CD4-positive, alpha-beta T cell treated with Interleukin-1 beta for 1 hour (primary cell): ENCODE data around the gene DNM1L.
A peak's percentile ranks its signal among the peaks of the same experiment; 100 is the strongest.

Experiments used
- DNase-seq, 2 donors: peaks; one replicate each; pipeline ENCODE4 v3.0.0-alpha.2; 2020 to 2022

DNM1L gene

DNA sequence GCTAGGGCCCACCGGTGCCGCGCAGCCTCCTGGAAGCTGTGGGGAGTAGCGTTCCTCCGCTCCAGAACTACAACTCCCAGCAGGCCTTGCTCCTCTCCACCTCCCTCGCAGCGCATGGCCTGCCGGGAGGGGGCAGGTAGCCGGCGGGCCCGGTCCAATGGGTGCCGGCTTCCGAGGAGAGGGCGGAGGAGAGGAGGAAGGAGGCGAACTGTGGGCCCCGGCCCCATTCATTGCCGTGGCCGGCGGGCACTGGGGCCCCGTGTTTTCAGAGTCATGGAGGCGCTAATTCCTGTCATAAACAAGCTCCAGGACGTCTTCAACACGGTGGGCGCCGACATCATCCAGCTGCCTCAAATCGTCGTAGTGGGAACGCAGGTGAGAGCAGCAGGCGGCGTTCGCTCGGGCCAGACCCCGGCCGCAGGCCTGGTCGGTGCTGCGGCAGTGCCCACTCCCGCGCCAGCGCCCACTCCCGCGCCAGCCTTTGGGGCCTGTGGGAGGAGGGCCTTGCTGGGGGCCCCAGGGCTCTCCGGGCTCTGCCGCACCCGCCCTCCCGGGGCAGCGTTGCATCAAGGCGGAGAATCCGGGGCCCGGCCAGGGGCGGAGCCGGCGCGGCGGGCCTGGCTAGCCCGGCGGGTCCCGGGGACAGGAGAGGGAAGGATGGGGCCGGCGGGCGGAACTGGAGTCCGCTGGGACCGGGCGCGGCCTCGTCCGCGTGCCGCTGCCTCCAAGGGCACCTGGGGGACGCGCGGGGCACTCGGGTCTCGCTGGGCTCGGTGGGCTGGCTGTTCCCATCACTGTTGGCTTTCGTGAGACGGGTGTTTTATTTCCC lies at the start of gene DNM1L:
TSS of gene DNM1L (plus strand) at position 211 of the 829 bp plus-strand sequence. CDS start at position 274, 63 bp downstream.
- peak; percentile 93 to 94 for DNase-seq

DNA sequence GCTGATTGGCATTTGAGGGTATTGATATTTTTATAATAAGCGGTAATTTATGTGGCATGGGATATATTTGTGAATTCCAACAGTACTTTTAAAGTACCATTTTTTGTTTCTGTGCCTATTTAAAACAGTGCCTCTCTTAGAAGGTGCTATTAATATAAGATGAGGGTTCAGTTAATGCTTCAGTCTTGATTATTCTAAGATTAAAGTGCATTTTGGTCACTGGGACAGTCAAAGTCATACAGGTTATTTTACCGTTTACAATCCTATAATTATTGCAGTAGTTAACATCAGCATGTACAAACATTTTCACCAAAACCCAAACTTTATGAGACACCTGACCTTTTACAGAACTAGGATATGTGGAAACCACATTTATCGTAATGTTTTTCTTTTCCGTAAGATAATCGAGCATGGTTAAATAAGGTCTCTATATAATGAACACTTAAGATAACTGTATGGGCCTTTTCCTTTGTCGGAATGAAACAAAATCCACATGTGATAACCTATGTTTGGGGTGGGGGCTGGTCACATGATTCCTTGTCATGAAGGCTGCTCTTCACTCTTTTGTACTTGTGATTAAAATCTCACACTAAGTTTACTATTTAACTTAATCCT lies 37.7 kb upstream of the DNM1L start:
- no peak for DNase-seq

DNA sequence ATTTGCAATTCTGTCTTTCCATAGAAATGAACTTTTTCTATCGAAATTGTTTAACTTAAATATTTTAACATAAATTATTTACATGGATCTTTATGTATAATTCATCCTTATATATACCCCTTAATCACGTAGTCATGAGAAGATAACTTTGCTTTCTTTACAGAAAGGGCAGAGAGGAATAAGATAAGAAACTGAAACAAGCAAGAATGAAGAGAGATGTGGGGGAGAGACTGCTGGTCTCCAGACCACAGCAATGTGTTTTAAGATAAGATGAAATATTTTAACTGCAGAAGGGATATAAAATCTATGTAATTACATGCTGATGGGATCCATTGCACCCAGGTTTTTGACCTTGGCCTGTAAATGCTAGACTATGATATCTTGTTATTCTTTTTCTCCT lies 34.7 kb upstream of the DNM1L start:
- no peak for DNase-seq

DNA sequence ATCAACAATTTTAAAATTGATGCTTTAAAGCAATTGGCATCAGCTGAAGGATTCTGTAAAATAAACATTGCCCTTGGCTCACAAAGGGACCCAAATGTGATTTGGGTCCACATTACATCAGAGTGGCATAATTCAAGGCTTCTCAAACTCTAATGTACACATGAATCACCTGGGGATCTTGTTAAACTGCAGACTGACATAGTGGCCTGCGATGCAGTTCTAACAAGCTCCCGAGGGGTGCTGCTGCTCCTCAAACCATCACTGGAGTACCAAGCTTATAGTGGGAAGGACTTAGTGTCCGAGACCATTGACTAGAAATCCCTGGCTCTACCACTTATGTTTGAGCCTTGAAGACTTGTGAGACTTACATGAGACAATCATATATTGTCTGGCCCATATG lies 31.8 kb upstream of the DNM1L start:
- no peak for DNase-seq

DNA sequence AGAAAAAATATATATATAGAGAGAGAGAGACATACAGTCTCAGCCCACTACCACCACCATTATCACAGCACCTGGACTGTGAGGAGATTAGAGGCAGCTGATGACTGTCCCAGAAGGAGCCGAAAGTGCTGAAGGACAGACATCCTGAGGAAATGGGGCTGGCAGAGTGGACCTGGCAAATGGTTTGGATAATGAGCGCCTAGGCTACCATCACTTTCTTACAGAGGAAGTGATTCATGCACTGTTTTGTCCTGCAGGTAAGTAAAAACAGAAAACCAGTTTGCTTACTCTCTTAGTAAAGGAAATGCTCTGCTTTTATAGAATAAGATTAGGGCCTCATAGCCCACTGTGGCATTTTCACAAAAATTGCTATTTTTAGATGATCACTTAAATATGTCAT lies 28.6 kb upstream of the DNM1L start:
- DNase-seq = no peak

DNA sequence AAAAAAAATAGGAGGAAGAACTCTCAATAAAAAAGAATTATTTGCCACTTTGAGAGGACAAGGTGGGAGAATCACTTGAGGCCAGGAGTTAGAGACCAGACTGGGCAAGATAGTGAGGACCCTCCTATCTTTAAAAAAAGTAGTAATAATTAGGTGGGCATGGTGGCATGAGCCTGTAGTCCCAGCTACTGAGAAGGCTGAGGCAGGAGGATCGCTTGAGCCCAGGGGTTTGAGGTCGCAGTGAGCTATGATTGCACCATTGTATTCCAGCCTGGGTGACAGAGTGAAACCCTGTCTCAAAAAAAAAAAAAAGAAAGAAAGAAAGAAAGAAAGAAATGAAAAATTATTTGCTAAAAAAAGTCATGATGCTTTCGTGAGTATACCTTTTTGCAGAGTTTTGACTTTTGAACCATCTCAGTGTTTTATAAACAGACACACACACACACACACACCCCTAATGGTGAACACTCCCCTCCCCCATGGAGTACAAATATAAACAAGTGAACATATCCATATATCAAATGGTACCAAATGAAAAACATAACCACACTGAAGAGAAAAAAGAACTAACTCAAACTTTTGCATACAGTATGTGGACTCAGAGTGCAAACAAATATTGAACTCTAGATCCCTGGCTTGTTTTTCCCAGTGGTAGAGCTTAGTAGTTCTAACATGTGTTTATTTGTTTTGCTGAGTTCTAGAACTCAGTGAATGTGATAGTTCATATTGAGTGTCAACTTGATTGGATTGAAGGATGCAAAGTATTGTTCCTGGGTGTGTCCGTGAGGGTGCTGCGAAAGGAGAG lies 27.7 kb upstream of the DNM1L start:
- DNase-seq = no peak

DNA sequence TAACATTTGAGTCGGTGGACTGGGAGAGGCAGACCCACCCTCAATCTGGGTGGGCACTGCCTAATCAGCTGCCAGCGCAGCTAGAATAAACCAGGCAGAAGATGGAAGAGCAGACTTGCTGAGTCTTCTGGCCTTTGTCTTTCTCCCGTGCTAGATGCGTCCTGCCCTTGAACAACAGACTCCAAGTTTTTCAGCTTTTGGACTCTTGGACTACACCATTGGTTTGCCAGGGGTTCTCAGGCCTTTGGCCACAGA lies 27.2 kb upstream of the DNM1L start:
- no peak for DNase-seq

DNA sequence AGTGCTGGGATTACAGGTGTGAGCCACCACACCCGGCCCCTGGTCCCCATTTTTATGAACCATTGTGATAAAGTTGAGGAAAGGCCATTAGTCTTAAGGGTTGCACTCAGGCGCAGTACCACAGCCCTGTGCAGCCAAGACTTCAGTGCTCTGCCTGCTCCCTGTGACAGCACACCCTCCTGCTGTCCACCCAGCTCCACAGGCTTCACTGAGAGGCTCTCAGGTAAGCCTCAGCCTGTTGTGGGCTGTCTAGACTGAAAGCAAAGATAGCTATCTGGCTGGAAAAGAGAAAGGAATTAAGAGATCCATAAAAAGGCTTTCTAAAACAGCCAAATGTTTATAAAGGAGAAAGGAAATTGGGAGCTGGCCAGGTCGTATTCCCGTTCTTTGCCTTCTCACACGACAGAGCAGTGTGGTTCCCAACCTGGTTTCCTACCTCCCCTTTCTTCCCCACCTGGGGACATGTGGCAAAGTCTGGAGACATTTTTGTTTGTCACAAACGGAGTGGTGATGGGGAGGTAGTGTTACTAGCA lies 19.1 kb upstream of the DNM1L start:
- DNase-seq = no peak

DNA sequence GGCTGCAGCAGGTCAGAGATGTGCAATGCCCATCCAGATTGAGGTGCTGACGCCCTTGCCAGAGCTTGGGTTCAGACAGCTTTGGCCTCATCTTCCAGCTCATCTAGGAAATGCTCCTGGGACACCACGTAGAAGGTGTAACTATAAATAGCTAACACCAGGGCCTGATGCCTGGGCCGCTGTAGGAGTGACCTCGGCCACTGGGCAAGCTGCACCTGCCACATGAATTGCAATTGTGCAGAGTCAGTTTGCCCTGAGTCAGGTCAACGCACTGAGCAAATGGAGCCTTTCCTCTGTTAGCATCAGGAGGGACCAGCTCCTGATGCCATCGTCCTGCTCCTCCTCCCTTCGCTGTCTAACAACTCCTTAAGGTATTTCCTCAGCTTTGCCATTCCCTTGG lies 17.4 kb upstream of the DNM1L start:
- DNase-seq = no peak

DNA sequence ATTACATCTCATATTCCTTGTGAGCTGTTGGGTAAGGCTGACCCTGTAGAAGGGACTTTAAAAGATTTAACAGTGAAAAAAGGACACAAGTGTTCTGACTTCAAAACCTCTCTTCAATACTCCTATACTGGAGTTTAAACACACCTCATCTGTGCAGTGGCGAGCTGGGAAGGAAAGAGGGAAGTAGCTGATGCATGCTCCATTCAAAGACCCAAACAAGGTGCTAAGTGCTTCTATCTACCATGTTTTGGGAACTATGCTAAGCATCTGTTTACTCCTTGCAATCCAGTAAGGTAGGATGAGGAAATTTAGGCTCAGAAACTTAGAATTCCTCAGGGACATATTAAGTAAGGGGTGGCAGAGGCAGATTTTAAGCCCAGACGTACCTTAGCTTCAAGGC lies 16.4 kb upstream of the DNM1L start:
- no peak for DNase-seq

DNA sequence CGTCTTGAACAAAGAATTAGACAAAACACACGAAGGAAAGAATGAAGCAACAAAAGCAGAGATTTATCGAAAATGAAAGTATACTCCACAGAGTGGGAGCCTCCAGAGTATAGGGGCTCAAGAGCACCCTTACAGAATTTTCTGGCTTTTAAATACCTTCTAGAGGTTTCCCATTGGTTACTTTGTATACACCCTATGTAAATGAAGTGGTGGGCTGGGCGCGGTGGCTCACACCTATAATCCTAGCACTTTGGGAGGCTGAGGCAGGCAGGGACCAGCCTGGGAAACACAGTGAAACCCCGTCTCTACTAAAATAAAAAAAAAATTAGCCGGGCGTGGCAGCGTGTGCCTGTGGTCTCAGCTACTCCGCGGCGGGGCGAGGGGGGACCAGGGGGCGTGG lies 13.1 kb upstream of the DNM1L start:
- no peak for DNase-seq

DNA sequence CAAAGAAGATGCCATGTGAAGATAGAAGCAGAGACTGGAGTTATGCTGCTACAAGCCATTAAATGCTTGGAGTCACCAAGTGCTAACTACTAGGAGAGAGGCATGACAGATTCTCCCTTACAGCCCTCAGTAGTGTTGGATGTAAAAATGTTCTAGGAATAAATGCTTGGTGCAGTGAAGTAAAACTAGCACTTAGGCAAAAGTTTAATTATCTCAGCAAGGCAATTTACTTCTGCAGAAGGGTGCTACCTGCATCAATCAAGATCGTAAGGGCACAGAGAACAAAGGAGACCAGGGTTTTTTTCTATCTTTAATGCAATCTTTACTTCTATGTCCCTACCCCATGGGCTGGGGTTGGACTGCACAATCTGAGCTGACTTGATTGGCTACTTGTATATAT lies 9.5 kb upstream of the DNM1L start:
- DNase-seq = no peak

DNA sequence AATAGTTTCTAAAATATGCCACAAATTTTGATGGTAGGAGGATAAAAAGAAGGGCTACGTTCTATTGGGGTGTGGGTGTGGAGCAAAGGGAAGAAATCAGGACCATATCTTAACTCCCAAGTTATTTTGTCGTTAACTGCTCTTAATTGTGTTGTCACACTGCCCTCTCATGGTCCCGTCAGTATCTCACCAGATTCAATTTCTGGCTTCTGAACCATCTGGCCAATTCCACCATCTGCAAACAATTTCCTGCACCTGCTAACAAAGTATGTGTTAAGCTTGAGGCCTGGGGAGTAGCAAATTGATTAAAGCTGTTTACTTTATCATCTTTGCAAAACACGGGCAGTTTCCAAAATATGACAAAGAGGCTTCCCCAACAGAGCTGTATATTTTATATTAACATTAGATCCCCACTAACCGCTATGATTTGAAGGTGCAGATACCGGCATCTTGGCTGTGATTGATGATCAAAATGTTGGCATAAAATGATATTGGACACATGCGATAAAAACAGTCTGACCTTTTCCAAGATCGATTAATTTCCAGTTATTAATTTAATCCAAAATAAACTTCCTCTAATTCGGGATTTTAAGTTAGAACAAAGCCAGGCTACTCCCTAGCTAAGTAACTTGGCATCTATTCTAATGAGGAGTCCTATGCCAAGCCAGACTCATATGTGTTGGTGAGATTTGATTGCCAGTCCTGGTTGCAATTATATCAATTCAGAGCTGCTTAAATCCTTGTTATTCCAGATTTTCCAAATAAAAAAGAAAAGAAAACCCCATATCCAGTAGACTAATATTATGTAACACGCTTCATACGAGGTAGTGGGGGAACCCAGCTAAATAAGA lies 6.9 kb upstream of the DNM1L start:
- peak; percentile 4 to 16 for DNase-seq

DNA sequence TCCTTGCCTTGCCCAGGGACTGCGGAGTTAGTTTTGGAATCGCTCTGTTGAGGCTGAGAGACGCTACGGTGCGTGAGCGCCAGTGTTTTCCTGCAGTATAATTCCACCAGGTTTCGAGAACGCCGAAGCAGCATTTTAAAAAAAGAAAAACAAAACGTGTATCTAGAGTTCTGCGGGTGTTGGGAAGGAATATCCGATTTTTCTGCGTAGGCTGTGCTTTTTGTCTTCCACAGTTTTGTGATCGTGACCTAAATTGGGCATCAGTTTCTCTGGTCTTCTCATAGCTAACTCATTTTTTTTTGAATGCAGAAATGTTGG lies 778 bp downstream of the DNM1L start:
- no peak for DNase-seq

DNA sequence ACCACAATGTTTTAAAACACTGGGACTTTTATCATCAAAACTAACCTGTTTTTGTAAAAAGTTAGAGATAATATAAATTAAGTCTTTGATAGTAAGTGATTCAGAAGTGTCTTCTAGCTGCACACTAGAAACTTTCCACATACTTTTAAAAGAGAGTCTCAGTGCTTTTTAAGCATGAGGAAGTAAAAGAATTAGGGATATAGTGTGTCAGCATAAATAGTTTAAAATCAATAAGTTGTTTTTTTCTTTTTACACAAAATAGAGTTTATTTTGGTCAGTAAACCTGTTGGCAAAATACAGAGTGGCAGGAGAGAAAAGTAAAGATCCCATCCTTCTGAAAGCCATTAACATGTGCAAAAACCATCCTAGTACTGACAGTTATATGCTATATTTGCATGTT lies 1.7 kb downstream of the DNM1L start:
- DNase-seq = no peak

DNA sequence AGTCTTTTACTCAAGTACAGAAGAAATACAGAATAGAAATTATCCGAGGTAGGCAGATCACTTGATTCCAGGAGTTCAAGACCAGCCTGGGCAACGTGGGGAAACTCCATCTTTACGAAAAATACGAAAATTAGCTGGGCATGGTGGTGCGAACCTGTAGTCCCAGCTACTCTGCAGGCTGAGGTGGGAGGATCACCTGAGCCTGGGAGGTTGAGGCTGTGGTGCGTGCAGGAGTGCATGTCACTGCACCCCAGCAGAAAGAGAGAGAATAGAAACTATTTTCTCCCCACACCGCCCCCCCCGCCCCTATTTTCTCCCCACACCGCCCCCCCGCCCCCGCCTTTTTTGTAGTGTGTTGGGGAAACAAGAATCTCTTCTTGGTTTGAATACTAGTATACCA lies 2.2 kb downstream of the DNM1L start:
- DNase-seq = no peak

DNA sequence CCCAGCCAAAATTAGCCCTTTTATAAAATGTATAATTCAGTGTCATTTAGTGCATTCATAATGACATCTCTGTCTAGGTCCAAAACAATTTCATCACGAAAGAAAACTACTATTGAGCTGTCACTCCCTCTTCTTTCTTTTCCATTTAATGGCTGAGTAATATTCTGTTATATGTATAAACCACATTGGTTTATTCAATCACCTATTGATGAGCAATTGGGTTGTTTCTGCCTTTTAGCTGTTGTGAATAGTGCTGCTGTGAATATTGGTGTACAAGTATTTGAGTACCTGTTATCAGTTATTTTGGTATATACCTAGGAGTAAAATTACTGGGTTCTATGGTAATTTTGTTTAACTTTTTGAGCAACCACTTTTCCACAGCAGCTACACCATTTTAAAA lies 7.2 kb downstream of the DNM1L start:
- no peak for DNase-seq

DNA sequence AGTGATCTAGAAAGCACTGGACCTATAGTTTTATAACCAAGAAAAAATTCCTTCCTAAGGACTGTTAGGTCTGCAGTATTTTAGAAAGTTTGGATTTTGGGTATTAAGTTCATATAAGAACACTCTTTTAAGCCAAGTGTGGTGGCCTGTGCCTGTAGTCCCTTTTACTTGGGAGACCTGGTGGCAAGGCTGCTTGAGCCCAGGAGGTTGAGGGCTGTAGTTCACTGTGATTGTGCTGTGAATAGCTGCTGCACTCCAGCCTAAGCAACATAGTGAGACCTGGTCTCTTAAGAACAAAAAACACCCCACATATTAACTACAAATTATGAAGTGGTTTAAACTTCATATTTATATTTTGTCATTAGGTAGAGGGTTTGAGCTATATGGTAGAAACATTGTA lies 9.7 kb downstream of the DNM1L start:
- DNase-seq = no peak

DNA sequence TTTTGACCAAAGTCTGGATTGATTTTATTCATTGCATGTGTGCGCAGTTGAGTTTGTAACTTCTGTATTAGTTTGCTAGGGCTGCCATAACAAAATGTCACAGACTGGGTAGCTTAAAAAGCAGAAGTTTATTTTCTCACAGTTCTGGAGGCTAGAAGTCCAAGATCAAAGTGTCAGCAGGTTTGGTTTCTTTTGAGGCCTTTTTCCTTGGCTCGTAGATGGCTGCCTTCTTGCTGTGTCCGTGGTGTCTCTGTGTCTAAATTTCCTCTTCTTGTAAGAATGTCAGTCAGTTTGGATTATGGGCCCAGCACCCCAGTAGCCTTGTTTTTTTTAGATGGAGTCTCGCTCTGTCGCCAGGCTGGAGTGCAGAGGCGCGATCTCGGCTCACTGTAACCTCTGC lies 11.8 kb downstream of the DNM1L start:
- DNase-seq = no peak

DNA sequence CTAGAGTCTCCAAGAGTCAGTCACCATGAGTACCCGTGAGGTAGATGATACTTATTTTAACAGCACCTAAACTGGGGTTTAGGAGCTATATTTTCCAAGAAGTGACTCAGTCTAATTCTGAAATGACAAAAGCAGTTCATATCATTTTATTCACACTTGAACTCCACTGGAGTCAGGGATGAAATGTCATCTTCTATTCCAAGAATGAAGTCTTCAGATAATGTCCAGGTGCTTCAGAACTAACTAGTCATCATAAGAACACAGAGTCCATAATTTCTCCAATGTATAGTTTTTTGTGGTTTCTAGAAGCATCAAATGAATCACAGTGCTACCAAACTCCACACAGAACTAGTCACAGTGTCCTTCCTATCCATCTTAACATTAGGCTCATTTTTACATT lies 13.3 kb downstream of the DNM1L start:
- DNase-seq = no peak

DNA sequence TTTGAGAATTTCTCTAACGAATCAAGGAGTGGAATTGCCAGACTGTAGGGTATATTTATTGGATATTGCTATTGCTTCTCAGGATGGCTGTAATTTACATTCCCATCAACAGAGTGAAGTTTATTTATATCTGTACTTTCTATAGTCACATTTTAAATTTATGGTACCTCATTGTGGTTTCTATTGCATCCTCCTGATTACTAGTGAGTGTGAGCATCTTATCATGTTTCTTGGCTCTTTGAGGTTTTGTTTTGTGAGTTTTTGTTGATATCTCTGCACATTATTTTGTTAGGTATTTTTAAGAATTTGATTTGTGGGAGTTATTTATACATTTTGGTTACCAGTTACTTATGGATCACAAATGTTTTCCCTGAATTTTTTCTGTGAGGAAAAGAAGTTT lies 13.9 kb downstream of the DNM1L start:
- no peak for DNase-seq

DNA sequence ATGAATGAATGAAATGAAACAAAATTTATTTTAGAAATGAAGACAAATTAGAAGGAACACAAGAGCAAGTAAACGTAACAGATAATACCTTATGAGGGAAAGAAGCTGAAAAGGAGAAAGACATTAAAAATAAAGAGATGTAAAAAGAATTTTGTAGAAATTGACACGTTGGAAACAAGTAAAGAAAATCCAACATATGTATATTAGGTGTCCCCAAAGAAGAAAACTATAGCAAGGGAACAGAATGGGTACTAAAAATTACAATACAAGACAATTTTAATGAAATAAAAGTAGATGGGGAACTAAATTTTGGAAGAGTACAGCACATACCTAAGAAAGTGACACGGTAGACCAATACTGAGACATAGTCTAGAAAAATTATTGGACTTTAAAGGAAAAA lies 16.7 kb downstream of the DNM1L start:
- DNase-seq = no peak

DNA sequence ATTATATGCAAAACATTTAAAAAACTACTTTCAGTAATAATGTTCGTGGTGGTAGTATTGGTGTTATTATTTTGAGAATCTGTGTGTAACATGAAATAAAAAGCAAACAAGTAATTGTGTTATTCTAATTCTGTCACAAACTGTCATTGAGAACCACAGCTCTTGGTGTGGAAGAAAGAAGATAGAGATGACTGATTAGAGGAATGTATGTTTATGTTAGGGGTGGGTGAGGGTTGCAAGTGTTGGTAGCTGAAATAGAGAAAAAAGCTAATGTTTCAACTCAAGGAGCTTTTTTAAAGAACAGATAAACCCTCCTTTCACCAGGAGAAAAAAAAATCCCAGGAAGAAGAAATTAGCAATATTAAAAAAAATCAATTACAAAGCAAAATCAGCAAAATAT lies 18.3 kb downstream of the DNM1L start:
- DNase-seq = no peak
